Measurements from ENCODE around the gene ST8SIA2. TPM values are rescaled to one million over a fixed set of nuclear protein-coding genes. Genes with fewer than 3 reads are reported as not detected.

ST8SIA2 gene
- total RNA-seq, 1 experiment from 2014 or later, result 0.43 TPM

- ChIA-PET POLR2A (ENCODE audit: low non-redundant PET) (no interaction called here), CTCF (no interaction called here)
- intact Hi-C loops (cut with micrococcal nuclease; ENCODE audit: unreplicated experiment), result no loop called here
- Histone ChIP-seq H3K4me3 (ENCODE audit: low read depth, low read length, poor library complexity, severe bottlenecking) (no peak overlapping the region), H3K9me3 (ENCODE audit: low read depth, low read length, poor library complexity, severe bottlenecking) (no peaks in the 10 kb centered on the region), H3K27ac (ENCODE audit: low read depth, low read length, poor library complexity, severe bottlenecking) (no peak overlapping the region), H3K27me3 (replicated peaks; ENCODE audit: insufficient read depth, low read depth, low read length, poor library complexity) (peaks cover 4% of the 10 kb centered on the region), H3K4me1 (ENCODE audit: insufficient read depth, low read length, poor library complexity, severe bottlenecking) (peaks cover 8% of the 10 kb centered on the region), H3K36me3 (ENCODE audit: insufficient read depth, low read length, poor library complexity, severe bottlenecking) (no peaks in the 10 kb centered on the region)
- TF ChIP-seq CTCF (conservative IDR thresholded peaks at IDR 0.05; ENCODE audit: low read depth, low read length), result no peak
- no peak for TF ChIP-seq EZH2 (IDR thresholded peaks at IDR 0.05; ENCODE audit: borderline replicate concordance, low read depth, low read length, poor library complexity, severe bottlenecking)
- no peak for DNase-seq (ENCODE audit: low spot score)
- BruUV-seq (replicated peaks), result no TSS peak
Measured at GRCh38 chr15:92454555-92455105, 60.9 kb downstream of the ST8SIA2 start.

DNA sequence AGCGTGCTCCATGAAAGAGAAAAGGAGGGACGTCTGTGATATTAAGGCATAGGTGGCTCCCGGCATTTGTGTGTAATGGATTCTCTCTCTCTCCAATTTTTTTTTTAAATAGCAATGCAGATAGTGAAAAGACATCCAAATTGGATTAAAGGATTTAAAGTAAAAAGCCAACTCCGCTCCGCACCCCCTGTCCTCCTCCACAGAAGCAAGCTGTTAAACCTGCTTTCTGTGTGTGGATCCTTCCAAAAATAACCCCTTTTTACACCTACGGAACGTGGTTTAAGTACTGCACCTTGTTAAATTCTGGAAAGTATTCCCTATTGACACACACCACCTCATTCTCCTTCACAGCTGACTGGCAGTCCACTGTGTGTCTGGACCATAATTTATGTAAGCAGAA is 61.6 kb downstream of the ST8SIA2 start:
- no peak overlapping the region for H3K27ac ChIP-seq (ENCODE audit: low read depth, low read length, poor library complexity, severe bottlenecking)
- ChIA-PET POLR2A (ENCODE audit: low non-redundant PET) (no interaction called here), CTCF (no interaction called here)
- intact Hi-C loops (cut with micrococcal nuclease; ENCODE audit: unreplicated experiment), result no loop called here
- no peaks in the 10 kb centered on the region for H3K36me3 ChIP-seq (ENCODE audit: insufficient read depth, low read length, poor library complexity, severe bottlenecking)
- H3K9me3 ChIP-seq (ENCODE audit: low read depth, low read length, poor library complexity, severe bottlenecking), result no peaks in the 10 kb centered on the region
- no TSS peak for BruUV-seq (replicated peaks)
- H3K4me1 ChIP-seq (ENCODE audit: insufficient read depth, low read length, poor library complexity, severe bottlenecking), result peaks cover 8% of the 10 kb centered on the region
- H3K27me3 ChIP-seq (replicated peaks; ENCODE audit: insufficient read depth, low read depth, low read length, poor library complexity), result no peaks in the 10 kb centered on the region
- H3K4me3 ChIP-seq (ENCODE audit: low read depth, low read length, poor library complexity, severe bottlenecking), result no peak overlapping the region
- TF ChIP-seq EZH2 (IDR thresholded peaks at IDR 0.05; ENCODE audit: borderline replicate concordance, low read depth, low read length, poor library complexity, severe bottlenecking) (no peak), CTCF (conservative IDR thresholded peaks at IDR 0.05; ENCODE audit: low read depth, low read length) (no peak)
- peak; percentile 22 for DNase-seq (ENCODE audit: low spot score)

GRCh38 chr15:92457471-92458041 is 63.9 kb downstream of the ST8SIA2 start:
- no peak for DNase-seq (ENCODE audit: low spot score)
- Histone ChIP-seq H3K27me3 (replicated peaks; ENCODE audit: insufficient read depth, low read depth, low read length, poor library complexity) (no peaks in the 10 kb centered on the region), H3K27ac (ENCODE audit: low read depth, low read length, poor library complexity, severe bottlenecking) (no peak overlapping the region), H3K4me3 (ENCODE audit: low read depth, low read length, poor library complexity, severe bottlenecking) (no peak overlapping the region), H3K36me3 (ENCODE audit: insufficient read depth, low read length, poor library complexity, severe bottlenecking) (no peaks in the 10 kb centered on the region), H3K4me1 (ENCODE audit: insufficient read depth, low read length, poor library complexity, severe bottlenecking) (peaks cover 8% of the 10 kb centered on the region), H3K9me3 (ENCODE audit: low read depth, low read length, poor library complexity, severe bottlenecking) (no peaks in the 10 kb centered on the region)
- BruUV-seq (replicated peaks), result no TSS peak
- POLR2A ChIA-PET (ENCODE audit: low non-redundant PET), result no interaction called here
- intact Hi-C loops (cut with micrococcal nuclease; ENCODE audit: unreplicated experiment), result no loop called here
- TF ChIP-seq EZH2 (IDR thresholded peaks at IDR 0.05; ENCODE audit: borderline replicate concordance, low read depth, low read length, poor library complexity, severe bottlenecking), result no peak
- TF ChIP-seq CTCF (conservative IDR thresholded peaks at IDR 0.05; ENCODE audit: low read depth, low read length), result no peak
- CTCF ChIA-PET, result no interaction called here

All from A673 (cell line).